ENCODE results near the gene PTPRJ.
"Not testable (repeated sequence)": the region's sequence is repeated elsewhere in the genome, so short reads cannot be mapped to it uniquely, and the experiment has no call there.

DNA sequence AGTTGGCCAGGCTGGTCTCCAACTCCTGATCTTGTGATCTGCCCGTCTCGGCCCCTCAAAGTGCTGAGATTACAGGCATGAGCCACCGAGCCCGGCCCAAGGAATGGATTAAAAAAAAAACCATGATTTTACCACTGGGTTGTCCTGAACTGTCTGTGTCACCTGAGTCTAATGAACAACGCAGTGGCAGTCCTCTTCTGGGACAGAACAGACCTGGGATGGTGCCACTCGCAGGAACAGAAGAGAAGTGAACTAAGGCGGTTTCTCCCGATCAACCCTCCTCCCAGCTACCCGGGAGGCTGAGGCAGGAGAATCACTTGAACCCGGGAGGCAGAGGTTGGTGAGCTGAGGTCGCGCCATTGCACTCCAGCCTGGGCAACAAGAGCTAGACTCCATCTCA is 46.6 kb upstream of the PTPRJ start:
- TF ChIP-seq EGR1 (IDR thresholded peaks at IDR 0.05; ENCODE audit: low read depth in 2 of 2); CTCF (IDR thresholded peaks at IDR 0.05; ENCODE audit: low read depth, low read length, missing input control); HNF4A (conservative IDR thresholded peaks at IDR 0.05); TAF1 (conservative IDR thresholded peaks at IDR 0.05); RXRA (IDR thresholded peaks at IDR 0.05); JUND (IDR thresholded peaks at IDR 0.05); FOXA1 (IDR thresholded peaks at IDR 0.05); ZBTB33 (IDR thresholded peaks at IDR 0.05); YY1 (IDR thresholded peaks at IDR 0.05); GABPA (IDR thresholded peaks at IDR 0.05 in 1 of 2, conservative IDR thresholded peaks at IDR 0.05 in 1 of 2); NR2F2 (IDR thresholded peaks at IDR 0.05); RAD21 (IDR thresholded peaks at IDR 0.05): not testable (repeated sequence)
- TF ChIP-seq, protein P1, sequence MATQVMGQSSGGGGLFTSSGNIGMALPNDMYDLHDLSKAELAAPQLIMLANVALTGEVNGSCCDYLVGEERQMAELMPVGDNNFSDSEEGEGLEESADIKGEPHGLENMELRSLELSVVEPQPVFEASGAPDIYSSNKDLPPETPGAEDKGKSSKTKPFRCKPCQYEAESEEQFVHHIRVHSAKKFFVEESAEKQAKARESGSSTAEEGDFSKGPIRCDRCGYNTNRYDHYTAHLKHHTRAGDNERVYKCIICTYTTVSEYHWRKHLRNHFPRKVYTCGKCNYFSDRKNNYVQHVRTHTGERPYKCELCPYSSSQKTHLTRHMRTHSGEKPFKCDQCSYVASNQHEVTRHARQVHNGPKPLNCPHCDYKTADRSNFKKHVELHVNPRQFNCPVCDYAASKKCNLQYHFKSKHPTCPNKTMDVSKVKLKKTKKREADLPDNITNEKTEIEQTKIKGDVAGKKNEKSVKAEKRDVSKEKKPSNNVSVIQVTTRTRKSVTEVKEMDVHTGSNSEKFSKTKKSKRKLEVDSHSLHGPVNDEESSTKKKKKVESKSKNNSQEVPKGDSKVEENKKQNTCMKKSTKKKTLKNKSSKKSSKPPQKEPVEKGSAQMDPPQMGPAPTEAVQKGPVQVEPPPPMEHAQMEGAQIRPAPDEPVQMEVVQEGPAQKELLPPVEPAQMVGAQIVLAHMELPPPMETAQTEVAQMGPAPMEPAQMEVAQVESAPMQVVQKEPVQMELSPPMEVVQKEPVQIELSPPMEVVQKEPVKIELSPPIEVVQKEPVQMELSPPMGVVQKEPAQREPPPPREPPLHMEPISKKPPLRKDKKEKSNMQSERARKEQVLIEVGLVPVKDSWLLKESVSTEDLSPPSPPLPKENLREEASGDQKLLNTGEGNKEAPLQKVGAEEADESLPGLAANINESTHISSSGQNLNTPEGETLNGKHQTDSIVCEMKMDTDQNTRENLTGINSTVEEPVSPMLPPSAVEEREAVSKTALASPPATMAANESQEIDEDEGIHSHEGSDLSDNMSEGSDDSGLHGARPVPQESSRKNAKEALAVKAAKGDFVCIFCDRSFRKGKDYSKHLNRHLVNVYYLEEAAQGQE (IDR thresholded peaks at IDR 0.05): not testable (repeated sequence)
- TF ChIP-seq, protein P2, sequence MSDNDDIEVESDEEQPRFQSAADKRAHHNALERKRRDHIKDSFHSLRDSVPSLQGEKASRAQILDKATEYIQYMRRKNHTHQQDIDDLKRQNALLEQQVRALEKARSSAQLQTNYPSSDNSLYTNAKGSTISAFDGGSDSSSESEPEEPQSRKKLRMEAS (IDR thresholded peaks at IDR 0.05): not testable (repeated sequence)

Measured in liver (tissue), 3 donors.